ENCODE results near the gene INSR.
A peak's percentile ranks its signal among the peaks of the same experiment; 100 is the strongest.

Gene INSR

DNA sequence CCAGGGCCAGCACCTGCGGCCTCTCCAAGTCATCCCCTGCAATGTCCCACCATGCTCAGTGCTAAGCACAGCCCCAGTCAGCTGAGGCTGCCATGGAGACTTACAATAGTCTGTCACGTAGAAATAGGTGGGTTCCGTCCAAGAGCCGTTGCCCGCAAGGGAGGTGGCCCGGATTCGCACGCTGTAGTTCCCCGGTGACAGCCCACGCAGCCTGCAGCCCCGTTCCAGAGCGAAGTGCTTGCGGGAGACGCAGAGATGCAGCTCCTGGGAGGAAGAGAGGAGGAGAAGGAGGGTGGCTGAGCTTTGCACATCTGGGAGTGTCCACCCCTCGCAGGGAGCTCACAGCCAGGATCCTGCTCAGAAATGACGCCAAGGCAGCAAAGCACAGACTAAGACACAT, 162.2 kb downstream of the INSR start:
- no peak for DNase-seq

DNA sequence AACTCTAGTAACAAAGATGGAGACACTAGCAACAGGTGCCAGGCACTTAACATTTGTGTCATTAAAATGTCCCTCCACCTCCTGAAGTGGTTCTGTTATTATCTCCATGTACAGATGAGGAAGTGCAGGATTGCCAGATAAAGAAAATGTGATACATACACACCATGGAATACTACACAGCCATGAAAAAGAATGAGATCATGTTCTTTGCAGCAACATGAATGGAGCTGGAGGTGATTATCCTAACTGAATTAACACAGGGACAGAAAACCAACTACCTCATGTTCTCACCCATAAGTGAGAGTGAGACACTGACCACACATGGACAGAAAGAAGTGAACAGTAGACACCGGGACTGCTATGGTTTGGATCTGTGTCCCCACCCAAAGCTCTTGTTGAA, 164.2 kb downstream of the INSR start:
- no peak for DNase-seq

DNA sequence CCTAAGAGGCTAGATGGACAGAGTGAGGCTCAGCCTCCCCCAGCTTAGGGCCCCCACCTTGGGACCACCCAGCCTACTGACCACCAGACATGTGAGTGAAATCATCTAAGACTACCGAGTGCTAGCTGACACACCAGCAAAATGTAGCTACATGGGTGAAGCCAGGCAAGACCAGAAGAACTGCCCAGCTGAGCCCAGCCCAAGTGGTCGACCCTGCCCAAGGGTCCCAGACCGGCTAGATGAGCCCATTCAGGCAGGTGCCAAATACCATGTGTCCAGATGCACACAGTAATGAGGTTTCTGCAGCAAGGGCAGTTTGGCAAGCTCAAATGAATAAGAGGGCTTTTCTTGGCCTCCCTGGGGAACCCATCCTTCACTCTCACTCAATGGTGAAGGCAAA, 168.1 kb downstream of the INSR start:
- no peak for DNase-seq

DNA sequence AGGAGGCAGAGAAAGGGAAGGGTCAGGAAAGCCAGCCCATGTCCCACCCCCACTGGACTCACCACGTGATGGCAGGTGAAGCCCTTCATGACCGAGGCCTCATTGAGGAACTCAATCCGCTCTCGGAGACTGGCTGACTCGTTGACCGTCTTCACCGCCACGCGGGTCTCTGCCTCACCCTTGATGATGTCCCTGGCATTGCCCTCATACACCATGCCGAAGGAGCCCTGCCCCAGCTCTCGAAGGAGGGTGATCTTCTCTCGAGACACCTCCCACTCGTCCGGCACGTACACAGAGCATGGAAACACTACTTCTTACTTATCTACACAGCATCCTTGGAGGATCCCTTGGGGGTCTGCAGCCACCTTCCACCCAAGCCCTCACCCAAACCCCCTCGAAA, 169.0 kb downstream of the INSR start:
- DNase-seq, result no peak

DNA sequence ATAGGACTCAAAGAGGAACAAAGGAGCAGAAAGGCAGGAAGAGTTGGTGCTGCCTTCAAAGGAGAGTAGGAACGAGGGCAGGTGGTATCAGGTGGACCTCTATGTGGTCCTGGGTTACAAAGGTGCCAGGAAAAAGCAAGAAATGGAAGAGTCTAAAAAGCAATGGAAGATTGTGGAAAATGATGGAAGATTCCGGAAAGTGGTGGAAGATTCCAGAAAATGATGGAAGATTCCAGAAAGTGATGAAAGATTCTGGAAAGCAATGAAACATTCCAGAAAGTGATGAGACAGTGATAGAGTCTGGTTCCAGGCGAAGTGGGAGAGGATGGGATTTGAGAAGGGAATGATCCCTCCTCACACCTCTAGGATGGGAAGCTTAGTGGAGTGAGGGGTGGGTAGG, 169.4 kb downstream of the INSR start:
- DNase-seq, result no peak

DNA sequence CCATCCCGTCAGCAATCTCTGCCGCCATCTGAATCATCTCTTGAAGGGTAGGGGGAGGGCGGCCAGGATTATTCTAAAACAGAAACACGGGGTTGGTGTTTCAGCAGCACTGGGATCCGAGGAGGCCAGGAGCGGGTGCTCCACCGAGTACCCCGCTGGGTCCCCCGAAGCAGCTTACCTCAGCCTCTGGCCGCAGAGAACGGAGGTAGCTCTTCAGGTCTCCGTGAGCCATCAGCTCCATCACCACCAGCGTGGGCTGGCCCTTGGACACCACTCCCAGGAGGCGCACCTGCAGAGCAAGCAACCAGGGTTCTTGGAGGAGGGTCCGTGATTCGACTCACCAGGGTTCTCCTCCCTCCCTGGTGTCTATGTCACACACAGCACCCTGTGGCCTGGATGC, 171.5 kb downstream of the INSR start:
- no peak for DNase-seq

DNA sequence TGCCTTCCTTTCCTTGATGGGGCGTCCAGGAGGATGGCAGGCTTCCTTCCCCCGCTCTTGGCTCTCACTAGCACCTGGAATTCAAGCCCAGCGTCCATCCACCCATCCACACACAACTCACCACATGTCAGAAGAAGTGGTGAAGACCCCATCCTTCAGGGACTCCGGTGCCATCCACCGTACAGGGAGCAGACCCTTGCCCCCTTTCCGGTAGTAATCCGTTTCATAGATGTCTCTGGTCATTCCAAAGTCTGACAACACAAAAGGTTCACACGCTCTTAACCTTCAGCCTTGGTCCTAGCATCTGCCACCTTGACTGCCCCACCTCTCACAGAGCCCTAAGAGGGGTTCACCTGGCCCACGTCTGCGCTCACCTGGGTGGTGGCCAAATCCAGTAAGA, 173.7 kb downstream of the INSR start:
- DNase-seq, result no peak

DNA sequence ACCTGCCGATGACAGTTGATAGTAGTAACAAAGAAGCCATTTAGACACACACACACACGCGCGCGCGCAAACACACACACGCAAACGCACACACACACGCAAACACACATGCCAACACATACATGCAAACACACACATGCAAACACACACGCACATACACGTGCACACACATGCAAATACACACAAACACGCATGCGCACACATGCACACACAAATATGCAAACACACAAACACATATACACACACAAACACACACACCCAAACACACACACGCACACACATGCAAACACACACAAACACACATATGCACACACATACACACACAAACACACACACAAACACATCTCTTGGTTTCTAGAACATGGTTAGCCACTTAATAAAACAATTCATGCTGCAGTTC, 174.6 kb downstream of the INSR start:
- DNase-seq, result no peak

DNA sequence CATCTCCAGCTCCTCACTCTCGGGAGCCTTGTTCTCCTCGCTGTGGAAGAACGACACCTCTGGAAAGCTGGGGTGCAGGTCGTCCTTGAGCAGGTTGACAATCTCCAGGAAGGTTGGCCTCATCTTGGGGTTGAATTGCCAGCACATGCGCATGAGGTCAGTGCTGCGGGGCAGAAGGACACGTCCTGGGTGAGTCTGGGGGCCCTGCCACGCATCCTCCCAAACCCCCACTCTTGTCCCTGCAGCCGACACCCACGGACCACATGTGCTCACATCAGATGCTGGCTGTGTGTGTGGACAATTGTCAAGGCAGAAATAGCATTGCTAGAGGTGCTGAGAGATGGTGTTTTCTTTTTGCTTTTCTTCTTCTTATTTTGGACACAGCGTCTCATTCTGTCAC, 177.0 kb downstream of the INSR start:
- DNase-seq, result no peak

DNA sequence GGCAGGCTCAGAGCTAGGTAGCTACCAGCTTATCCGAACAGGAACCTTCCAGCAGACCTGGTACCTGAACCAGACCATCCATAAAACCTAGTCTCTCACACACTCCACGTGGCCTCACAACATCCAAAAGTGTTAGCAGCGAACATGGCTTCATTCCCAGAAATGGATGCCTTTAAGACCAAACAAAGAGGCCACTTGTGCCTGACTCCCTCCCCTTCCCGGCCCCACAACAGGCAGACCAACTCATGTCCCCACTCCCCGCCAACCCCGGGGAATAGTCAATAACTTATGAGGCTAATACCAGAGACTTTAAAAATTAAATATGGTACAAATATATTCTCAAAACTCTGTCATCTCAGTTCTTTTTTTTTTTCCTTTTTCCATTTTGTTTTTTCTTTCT, 178.5 kb downstream of the INSR start:
- DNase-seq, result no peak

DNA sequence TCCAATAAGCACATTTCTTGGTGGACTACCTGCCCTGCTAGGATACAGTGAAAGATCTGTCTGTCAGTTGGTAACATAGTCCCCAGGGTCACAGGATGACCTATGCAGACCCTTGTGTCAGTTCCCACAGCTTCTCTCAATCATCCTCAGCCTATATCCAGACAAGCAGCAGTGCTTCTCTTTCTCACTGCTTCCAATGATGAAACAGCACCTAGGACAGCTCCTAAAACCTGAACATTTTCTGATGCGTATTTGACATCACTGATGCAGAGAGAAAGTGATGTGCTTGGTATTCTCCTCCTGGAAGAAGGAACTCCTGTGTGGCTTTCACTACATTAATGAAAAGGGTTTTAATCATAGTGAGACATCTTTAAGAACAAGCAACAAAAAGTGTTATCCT, 181.0 kb downstream of the INSR start:
- DNase-seq, result no peak

DNA sequence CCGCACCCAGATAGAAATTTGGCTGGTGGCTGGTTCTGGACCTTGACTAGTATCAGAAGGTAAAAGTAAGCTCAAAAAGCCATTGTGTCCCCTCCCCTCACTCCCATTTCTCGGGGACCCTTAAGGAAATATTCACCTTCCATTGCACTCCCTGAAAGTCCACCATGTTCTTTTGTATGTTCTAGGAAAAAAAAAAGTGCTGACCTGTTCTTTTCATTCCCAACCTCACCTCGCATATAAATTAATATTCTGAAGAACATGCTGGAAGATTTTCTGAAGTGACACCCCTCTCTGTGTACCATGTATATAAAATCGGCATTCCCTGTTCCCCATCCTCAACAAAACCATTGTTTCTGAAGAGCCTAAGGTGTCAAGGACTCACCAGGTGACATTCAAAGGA, 181.5 kb downstream of the INSR start:
- no peak for DNase-seq

DNA sequence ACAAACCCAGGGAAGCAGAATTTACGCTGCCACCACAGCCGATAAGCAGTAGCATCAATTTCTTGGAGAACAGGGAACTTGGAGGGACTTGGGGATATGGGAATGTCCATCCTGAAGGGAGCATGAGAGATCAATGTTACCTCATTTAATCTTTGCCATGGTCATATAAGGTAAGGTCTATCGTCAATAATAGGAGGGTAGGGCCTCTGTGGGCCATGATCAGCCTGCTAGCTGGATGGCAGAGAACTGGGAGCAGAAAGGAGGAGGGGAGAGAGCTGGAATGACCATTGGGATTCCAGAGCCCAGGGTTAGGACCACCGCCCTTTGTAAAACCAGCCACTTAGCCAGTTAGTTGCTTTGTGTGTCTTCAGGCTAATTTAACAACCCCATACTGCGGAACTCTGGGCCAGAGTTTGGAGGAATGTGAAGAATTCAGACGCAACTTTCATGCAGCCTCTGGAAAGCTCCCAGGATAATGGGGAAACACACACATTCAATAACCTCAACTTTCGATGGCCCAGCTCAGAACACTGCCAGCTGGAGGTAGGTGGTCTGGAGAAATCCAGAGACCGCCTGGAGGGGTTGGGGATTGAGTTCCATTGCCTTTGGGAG, 184.4 kb downstream of the INSR start:
- DNase-seq, result no peak

DNA sequence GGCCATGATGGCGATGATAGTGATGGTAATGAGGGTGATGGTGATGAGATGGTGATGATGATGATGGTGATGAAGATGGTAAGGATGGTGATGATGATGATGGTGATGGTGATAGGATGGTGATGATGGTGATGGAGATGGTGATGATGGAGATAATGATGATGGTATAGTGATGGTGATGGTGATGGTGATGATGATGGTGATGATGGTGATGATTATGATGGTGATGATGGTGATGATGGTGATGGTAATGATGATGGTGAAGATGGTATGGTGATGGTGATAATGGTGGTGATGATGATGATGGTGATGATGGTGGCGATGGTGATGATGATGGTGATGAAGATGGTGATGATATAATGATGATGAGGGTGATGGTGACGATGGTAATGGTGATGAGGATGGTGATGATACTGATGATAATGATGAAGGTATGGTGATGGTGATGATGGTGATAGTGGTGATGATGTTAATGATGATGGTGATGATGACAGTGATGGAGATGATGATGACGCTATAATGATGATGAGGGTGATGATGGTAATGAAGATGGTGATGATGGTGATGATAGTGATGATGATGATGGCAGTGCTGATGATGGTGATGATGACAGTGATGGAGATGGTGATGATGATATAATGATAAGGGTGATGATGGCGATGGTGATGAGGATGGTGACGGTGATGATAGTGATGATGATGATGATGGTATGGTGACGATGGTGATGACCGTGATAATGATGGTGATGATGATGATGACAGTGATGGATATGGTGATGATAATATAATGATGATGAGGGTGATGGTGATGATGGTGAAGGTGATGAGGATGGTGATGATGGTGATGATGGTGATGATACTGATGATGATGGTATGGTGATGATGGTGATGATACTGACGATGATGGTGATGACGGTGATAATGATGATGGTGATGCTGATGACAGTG, 187.2 kb downstream of the INSR start:
- no peak for DNase-seq

DNA sequence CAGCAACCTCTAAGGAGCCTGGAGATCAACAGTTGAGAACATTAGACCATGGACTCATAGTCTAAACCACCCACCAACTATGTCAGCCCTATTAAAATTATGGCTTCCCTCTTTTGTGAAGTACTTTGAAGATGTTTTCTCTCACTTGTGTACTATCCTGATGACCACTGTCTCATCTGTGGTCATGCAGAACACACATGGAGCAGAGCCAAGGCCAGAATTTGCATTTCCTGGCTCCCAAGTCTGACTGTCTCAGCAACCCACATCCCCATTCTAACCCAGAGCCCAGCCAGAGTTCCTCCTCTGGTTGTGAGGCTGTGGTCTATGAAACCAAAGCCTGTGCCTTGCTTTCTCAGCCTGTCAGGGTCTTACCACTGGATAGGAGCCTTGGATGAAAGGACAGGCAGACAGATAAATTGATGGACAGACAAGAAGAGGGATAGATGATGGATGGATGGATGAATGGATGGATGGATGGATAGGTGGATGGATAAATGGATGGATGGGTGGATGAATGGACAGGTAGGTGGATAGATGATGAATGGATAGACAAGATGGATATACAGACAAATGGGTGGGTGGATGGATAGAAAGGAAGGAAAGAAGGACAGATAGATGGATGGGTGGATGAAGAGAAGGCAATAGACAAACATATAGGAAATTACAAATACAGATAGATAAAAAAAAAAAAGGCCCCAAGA, 189.3 kb downstream of the INSR start:
- no peak for DNase-seq

DNA sequence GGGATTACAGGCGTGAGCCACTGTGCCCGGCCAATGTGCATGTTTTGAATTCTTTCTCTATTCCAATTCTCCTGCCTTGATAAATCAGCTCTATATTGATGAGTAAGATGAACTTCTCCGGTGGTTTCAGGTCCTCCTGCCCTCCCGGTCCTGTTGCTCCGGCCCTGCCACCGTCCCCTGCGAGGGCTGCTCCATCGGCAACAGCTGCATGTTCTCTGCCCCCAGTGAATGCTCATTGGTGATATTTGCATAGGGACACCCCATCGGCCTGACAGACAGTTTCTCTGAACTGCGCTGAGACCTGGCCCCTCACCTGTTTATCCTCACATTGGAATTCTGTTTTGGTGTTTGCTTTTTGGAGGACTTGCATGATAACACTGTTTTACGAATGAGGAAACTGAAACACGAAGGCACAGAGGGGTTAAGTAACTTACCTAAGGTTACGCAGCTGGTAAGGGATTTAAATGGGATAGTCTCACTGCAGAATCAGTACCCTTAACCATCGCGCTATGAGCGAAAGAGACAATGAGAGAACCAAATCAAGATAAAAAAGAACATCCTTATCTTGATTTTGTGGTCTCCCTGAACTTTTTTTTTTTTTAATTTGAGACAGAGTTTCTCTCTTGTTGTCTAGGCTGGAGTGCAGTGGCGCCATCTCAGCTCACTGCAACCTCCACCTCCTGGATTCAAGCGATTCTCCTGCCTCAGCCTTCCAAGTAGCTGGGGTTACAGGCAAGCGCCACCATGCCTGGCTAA, 192.5 kb downstream of the INSR start:
- no peak for DNase-seq

DNA sequence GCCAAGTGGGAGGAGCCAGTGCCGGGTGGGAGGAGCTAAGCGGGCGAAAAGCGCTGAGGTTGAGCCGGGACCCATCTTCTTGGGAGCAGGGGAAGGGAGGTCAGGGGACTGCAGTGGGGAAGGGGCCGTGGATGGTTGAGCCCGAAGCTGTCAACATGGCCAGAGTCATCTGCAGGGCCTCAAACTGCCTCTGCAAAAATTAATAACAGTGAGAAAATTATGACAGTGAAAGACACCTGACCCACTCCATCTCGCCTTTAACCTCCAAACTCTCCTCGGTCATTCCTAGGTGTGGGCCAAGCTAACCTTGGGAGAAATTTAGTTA, 194.7 kb downstream of the INSR start:
- no peak for DNase-seq

DNA sequence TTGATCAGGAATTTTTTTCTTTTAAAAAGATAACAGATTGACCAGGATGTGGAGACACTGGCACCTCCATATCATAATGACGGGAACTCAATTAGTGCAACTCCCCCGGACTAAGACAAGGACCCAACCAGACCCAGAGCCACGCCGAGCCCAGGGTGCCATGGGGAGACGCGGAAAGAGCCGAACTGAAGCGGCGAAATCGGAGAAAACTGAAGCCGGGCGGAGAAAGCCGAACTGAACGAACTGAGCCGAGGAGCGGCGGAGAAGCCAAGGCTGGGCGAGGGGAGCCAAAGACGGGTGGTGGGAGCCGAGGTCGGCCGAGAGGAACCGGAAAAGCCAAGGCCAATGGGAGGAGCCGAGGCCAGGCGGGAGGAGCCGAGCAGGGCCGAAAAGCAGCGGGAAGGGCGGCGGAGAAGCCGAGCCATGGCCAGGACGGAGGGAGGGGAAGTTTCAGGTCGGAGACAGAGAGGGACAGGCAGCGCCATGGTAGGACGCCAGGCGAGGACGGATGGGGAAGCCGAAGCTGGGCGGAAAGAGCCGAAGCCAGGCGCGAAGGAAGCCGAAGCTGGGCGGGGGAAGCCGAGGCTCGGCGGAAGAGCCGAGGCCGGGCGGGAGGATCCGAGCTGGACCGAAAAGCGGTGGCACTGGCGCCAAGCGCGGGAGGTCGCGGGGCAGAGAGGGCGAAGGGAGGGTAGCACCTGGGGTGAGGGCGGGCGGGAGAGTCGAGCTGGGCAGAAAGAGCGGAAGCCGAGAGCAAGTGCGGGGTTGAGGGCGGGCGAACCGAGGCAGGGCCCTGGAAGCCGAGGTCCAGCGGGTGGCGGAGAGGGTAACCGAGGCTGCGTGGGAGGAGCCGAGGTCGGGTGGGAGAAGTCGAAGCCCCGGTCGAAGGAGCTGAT, 195.3 kb downstream of the INSR start:
- peak; percentile 96 for DNase-seq

DNA sequence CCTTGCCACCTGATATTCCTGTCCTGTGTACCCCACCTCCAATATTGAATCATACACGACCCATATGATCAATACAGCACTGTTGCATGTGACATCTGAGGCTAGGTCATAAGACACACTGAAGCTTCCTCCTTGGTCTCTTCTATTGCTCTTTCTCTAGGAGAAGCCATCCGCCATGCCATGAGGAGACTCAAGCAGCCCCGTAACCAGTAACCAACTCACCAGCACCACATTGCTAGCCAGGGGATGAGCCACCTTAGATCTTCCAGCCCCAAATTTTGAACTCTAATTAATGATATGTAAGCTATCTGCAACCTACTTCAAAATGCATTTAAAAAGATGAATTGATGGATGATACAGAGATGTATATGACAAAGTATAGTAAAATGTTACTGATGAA, 196.1 kb downstream of the INSR start:
- DNase-seq, result no peak

DNA sequence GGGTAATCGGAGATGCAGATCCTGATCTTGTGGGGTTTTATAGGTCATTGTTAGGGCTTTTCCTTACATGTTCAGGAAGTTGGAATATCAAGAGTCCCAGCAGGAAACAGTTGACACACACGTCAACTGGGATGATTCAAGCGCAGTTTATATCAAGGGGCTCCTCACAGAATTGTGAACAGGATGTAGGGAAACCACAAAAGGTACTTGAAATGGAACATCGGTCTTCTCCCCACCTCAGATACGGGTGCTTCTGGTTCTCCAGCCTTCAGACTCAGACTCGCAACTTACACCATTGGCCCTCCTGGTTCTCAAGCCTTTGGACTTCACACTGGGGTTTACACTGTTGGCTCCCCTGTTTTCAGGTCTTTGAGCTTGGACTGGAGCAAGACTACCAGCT, 205.2 kb downstream of the INSR start:
- DNase-seq, result no peak

DNA sequence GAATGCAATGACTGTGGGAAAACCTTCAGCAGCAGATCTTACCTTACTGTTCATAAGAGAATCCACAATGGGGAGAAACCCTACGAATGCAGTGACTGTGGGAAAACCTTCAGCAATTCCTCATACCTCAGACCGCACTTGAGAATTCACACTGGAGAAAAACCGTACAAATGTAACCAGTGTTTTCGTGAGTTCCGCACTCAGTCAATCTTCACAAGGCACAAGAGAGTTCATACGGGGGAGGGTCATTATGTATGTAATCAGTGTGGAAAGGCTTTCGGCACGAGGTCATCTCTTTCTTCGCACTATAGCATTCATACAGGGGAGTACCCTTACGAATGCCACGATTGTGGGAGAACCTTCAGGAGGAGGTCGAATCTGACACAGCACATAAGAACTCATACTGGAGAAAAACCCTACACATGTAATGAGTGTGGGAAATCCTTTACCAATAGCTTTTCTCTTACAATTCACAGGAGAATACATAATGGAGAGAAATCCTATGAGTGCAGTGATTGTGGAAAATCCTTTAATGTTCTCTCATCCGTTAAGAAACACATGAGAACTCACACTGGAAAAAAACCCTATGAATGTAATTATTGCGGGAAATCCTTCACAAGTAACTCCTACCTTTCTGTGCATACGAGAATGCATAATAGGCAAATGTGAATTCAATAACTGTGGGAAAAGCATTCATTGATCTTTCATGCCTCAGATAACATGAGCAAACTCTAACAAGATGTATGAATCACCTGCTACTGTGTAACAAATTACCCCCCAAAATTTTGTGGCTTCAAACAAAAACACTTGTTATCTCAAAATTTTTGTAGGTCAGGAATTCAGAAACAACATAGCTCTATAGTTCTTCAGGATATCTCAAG, 210.9 kb downstream of the INSR start:
- DNase-seq, result no peak

Data from NCI-H1092 (cell line).